GM03348 (cell line): Measurements from ENCODE around the gene LDLRAD3.

Source experiments
- DNase-seq: peaks from one replicate; pipeline ENCODE4 v3.0.0; 2012; ENCODE audit warnings: low spot score

Gene LDLRAD3

DNA sequence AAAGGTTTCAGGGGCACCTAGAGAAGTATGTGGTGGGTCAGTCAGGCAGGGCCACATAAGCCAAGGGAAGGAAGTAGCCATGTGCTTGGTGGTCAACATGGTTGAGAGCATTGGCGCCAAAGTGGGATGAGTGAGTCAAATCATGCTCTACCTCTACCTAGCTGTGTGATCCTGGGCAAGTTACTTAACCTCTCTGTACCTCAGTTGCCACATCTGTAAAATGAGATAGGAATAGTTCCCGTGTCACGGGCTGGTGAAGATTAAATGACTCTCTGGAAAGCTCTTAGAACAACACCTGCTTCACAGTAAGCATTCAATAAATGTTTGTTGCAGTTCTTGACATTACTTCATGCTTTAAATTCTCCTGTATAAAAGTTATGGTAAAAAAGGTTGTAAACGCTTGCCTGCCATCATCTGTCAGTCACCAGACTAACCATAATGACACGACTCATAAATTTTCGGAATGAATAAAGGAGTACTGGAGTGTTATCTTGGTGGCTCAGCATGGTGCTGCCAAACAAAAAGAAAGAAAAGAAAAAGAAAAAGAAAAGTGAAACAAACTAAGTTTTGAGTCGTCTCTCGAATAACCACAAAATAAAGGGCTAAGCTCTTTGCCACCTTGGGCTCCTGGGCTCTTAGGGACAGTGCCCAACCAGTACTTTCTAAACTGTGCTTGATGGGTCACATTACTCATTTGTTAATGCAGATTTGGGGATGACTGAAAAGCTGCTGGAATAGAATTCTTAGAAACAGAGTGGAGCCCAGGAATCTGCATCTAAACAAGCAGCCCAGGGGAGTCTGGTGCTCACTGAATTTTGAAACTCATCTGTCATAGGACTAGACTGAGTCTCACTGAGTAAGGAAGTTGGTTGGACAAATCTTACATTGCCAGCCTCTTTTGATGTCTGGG, 107.6 kb downstream of the LDLRAD3 start:
- no peak for DNase-seq

DNA sequence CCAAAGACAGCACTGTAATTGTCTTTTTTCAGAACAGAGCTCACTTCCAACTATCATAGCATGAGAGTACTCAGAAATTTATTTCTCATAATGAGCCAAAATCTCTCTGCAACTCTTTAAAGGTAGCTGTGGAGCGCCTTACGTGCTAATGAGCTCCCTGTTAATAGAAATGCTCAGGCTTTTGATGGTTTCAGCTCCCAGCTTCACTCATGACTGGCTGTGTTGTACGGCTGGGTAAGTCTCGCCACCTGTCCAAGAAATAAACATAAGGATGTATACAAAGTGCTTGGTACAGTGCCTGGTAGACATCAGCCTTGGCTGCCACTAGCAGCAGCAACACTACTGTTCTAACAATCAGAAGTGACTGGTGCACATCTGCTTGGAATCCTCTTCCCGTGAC, 109.4 kb downstream of the LDLRAD3 start:
- DNase-seq: no peak

DNA sequence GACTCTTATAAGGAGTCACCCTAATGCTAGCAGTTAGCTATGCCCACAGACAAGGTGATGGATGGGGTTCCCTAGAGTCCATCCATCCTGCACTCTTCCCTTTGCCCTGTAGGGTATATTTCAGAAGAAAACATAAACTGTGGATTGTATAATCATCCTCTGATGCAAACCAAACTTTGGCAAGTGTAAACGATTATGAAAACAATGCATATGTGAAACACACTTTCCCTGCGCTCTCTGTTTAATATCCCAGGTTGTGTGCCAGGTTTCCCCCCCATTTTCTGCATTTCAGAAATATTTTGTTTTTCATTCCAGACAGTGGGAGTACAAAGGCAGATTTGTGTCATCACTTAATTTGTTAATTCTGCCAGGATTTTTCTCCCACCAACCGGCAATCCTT, 110.0 kb downstream of the LDLRAD3 start:
- no peak for DNase-seq

GRCh38 chr11:36054628-36055027, 110.8 kb downstream of the LDLRAD3 start:
- no peak for DNase-seq

DNA sequence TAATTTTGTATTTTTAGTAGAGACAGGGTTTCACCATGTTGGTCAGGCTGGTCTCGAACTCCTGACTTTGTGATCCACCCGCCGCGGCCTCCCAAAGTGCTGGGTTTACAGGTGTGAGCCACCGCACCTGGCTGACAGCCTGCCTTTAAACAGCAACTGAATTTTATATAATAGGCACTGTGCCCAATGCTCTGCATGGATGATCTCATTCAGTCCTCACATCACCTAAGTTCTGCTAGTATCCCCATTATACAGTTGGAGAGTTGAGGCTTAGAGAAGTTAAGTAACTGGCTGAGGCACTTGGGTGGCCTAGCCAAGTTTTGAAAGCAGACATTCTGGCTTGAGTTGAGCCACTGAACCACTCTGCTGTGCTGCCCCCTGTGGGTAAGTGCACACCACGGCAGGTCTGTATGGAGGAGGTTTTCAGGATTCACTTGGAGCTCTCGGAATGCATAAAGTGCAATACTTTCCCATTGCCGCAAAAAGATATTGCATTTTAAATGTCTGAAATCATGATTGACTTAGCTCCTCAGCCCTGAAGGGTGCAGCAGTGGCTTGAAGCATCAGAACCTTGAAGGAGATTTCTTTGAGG, 112.4 kb downstream of the LDLRAD3 start:
- DNase-seq: peak; percentile 48

GRCh38 chr11:36057379-36058042, 113.6 kb downstream of the LDLRAD3 start:
- no peak for DNase-seq

DNA sequence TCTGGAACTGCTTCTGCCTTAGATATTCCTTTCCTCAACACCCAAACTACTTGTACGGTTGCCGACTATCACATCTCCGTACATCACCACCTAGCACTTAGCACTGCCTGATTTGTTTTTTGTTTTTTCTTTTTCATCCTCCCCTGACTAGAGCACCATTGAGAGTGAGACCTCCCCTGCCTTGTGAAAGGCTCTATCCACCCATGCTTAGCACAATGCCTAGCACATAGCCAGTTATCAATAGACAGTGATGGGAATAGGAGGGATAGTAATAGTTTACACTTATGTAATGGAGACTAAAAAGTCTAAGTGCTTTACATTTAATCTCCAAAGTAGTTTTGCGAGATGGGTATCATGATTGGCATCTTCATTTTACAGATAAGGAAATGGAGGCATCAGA, 115.8 kb downstream of the LDLRAD3 start:
- no peak for DNase-seq

DNA sequence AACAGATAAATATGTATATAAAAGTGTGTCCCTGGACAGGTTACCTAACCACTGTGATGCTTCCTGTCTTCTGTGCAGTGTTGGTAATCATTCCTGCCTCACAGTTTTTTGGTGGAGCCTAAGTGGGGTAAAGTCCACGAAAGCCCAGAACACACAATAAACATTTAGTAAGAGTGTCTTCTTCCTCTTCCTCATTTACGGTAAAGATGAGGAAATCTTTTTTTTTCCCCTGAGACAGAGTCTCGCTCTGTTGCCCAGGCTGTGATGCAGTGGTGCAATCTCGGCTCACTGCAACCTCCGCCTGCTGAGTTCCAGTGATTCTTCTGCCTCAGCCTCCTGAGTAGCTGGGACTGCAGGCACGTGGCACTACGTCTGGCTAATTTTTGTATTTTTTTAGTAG, 117.1 kb downstream of the LDLRAD3 start:
- DNase-seq: no peak

GRCh38 chr11:36061471-36061870, 117.6 kb downstream of the LDLRAD3 start:
- no peak for DNase-seq

- no peak for DNase-seq
Observed at GRCh38 chr11:36062796-36063365, 119.0 kb downstream of the LDLRAD3 start.

DNA sequence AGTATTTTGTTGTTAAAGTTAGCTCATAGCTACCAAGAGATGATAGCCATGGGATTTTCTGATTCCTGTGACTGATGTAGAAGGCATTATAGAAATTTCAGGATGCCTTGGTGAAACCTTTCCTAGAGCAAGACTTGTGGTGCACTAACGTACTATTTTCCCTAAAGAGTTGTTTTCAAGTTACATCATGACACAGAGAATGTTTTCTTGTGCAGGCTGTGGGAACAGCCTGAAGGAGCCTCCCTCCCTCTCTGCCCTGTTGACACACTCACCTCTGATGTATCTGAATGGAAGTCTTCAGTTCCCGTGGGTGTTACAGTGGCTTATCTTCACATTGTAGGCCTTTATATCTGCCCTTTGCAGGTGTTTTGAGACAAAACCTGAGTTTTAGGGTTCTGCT, 121.6 kb downstream of the LDLRAD3 start:
- DNase-seq: no peak

DNA sequence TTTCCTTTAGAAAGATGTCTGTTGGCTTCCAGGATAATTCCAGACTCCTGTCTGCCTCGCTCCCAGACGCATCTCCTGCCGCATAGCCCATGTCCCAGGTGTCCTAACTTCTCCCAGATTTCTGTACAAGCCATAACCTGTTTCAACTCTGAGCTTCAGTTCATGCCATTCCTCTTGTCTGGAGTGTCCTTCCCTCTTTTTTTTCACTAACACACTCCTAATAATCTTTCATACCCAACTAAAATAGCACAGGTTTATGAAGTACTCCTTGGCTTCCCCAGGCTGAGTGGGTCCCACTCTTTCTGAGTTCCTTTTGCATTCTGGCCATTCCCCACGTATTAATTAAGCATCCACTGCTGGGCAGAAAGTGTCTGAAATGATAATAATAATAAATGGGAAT, 123.0 kb downstream of the LDLRAD3 start:
- no peak for DNase-seq

DNA sequence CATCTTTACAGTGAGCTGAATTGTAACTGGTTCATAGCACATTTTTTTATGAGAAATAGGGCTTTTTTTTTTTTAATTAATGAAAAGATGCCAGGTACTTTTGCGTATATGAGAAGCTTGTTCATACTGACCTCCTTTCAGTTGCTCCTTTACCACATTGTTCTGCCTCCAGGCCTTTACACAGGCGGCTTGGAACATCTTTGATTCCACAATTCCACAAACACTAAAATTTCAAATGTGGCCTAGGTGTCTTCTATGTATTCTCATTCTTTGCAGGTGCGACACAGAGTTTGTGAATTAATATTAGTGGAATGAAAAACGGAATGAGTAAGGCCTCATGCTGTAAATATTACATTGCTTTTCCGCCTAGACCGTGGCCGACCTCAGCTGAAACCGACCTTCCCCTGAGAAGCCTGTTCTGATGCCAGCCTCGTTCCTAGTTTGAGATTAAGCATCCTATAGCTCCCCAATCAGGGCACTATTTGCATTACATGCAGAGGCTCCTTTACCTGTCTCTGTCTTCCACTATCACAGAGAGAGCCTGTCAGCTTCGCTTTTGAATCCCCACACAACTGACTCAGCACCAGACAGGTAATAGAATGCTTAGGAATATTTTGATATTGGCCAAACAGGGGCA, 125.8 kb downstream of the LDLRAD3 start:
- DNase-seq: no peak

- DNase-seq: no peak
Observed at GRCh38 chr11:36070213-36070953, 126.5 kb downstream of the LDLRAD3 start.

DNA sequence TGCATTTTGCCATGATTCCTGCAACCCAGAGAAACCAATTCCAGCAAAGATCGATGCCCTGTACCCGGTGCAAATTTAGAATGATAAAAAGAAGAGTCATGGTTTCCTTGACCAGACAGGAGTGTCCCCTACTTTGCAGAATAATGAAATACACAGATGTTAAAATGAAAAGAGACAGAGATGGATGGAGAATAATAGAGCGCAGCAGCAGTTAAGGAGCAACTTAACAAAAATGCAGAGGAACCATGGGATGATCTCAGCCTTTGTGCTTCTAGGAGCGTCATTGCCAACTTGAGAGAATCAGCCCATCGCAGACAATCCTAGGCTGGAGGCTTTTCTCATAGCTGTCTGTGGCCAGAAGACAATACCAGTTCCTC, 127.1 kb downstream of the LDLRAD3 start:
- DNase-seq: no peak

- no peak for DNase-seq
Observed at GRCh38 chr11:36071917-36072500, 128.1 kb downstream of the LDLRAD3 start.

GRCh38 chr11:36073411-36074203, 129.7 kb downstream of the LDLRAD3 start:
- peak; percentile 55 for DNase-seq

DNA sequence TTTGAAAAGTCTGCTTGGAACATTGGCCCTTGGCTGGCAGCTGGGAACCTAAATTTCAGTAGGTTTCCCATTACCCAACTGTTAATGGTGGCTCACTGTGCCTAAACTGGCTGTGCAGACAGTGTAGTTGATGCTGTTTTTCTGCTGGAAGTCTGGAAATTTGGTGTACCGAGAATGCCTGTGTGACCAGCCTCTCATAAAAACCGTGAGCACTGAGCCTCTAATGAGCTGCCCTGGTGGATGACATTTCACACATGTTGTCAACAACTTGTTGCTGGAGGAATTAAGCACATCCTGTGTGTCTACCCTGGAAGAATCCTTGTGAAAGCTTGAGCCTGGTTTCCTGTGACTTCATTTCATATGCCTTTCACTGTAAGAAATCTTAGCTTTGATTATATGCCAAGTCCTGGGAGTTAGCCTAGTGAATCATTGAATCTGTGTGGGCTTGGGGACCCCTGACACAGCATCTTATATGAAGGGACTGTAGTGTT, 131.1 kb downstream of the LDLRAD3 start:
- DNase-seq: peak; percentile 67

- no peak for DNase-seq
Observed at GRCh38 chr11:36077368-36077767, 133.5 kb downstream of the LDLRAD3 start.
